ENCODE results near the gene SFRP5. TPM values are rescaled to one million over a fixed set of nuclear protein-coding genes. Genes with fewer than 3 reads are reported as not detected.

SFRP5 gene
- total and polyA plus RNA-seq, 10 donors, result 0.09 to 3.6 TPM; not detected in 8

- H3K4me1 ChIP-seq, result no peaks in the 10 kb centered on the region
- intact Hi-C loops (cut with DNase I; ENCODE audit: low total_unique reads), result no loop called here
- no peak overlapping the region for H3K4me3 ChIP-seq
- DNase-seq, result peak; percentile 82
- H3K27ac ChIP-seq, result no peak overlapping the region
- TF ChIP-seq POLR2AphosphoS5 (IDR thresholded peaks at IDR 0.05) (no peak), POLR2A (IDR thresholded peaks at IDR 0.05) (no peak), CTCF (IDR thresholded peaks at IDR 0.05 in 8 of 11, conservative IDR thresholded peaks at IDR 0.05 in 3 of 11) (peak in 10 of 11 experiments; percentile 18 to 81 (median 72))
- no peaks in the 10 kb centered on the region for H3K27me3 ChIP-seq (replicated peaks in 1 of 7)
- no peaks in the 10 kb centered on the region for H3K9me3 ChIP-seq
- H3K36me3 ChIP-seq, result peaks cover 2 to 91% (median 81%) of the 10 kb centered on the region in 6 donors
- 55 to 69% (median 57%) methylated on average over 5 of the region's 5 CpGs for WGBS, 5 donors
Measured at GRCh38 chr10:97759158-97759887, 12.5 kb downstream of the SFRP5 start.

DNA sequence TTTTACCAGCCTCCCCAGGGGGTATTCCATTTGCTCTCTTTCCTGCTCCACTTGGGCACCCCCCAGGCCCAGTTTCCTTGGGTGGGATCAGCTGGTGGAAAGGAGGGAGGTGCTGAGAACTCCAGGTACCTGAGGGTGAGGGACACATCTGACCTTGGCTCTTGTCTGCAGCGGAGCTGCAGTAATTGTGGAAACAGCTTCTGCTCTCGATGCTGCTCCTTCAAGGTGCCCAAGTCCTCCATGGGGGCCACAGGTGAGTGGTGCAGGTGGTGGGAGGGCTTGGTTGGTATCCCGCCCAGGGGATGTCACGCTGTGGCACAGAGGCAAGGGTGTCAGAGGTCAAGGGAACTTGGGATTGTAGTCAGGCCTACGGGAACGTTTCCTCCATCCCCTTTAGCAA lies 14.3 kb downstream of the SFRP5 start:
- intact Hi-C loops (cut with DNase I; ENCODE audit: low total_unique reads), result no loop called here
- H3K27ac ChIP-seq, result no peak overlapping the region
- 68 to 87% (median 86%) methylated on average over 6 of the region's 6 CpGs for WGBS, 5 donors

GRCh38 chr10:97755718-97756117 lies 16.1 kb downstream of the SFRP5 start:
- DNase-seq, result peak; percentile 21
- Histone ChIP-seq H3K27ac (no peak overlapping the region), H3K4me3 (no peak overlapping the region), H3K4me1 (no peaks in the 10 kb centered on the region), H3K9me3 (no peaks in the 10 kb centered on the region), H3K27me3 (replicated peaks in 1 of 7) (no peaks in the 10 kb centered on the region), H3K36me3 (peaks cover 2 to 100% (median 98%) of the 10 kb centered on the region in 6 donors)
- TF ChIP-seq POLR2A (IDR thresholded peaks at IDR 0.05), result no peak
- WGBS, 5 donors, result 83 to 100% (median 96%) methylated on average over 1 to 6 of the region's 6 CpGs
- intact Hi-C loops (cut with DNase I; ENCODE audit: low total_unique reads), result no loop called here

More for the DNA sequence above, 14.3 kb downstream of the SFRP5 start:
- Histone ChIP-seq H3K36me3 (peaks cover 2 to 100% (median 97%) of the 10 kb centered on the region in 6 donors), H3K4me3 (no peak overlapping the region), H3K27me3 (replicated peaks in 1 of 7) (no peaks in the 10 kb centered on the region), H3K9me3 (no peaks in the 10 kb centered on the region), H3K4me1 (no peaks in the 10 kb centered on the region)
- TF ChIP-seq POLR2AphosphoS5 (IDR thresholded peaks at IDR 0.05) (no peak), CTCF (IDR thresholded peaks at IDR 0.05 in 8 of 11, conservative IDR thresholded peaks at IDR 0.05 in 3 of 11) (no peak), POLR2A (IDR thresholded peaks at IDR 0.05) (no peak)
- no peak for DNase-seq

DNA sequence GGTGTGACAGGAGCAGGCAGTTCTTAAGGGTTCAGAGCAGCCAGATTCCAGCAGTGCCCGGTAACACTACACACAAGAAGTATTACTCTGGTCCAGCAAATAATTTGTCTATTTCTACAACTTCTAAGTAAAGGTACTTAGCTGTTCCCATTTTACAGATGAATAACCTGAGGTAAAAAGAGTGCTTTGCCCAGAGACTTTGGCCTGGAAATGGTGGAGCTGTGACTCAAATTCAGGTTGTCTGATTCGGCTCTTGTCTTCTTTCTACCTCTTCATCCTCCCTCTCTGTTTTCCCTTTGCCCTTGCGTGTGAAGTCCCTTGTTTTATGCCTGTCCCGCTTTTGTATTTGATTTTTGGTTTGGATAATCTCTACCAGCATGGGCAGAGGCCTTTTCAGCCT lies 17.1 kb downstream of the SFRP5 start:
- Histone ChIP-seq H3K4me3 (no peak overlapping the region), H3K27ac (no peak overlapping the region), H3K36me3 (peaks cover 2 to 100% (median 98%) of the 10 kb centered on the region in 6 donors), H3K4me1 (no peaks in the 10 kb centered on the region), H3K27me3 (replicated peaks in 1 of 7) (no peaks in the 10 kb centered on the region), H3K9me3 (no peaks in the 10 kb centered on the region)
- no peak for DNase-seq
- TF ChIP-seq POLR2A (IDR thresholded peaks at IDR 0.05) (no peak), POLR2AphosphoS5 (IDR thresholded peaks at IDR 0.05) (no peak), CTCF (IDR thresholded peaks at IDR 0.05 in 8 of 11, conservative IDR thresholded peaks at IDR 0.05 in 3 of 11) (no peak)
- 50 to 84% (median 66%) methylated on average over 3 to 4 of the region's 4 CpGs for WGBS, 5 donors
- intact Hi-C loops (cut with DNase I; ENCODE audit: low total_unique reads), result no loop called here

All from spleen (tissue), 11 donors.